GM18499 (cell line): ENCODE results near the gene IFT43.

Experiments
- ATAC-seq: cut with Tn5 transposase; IDR thresholded peaks from one replicate; pipeline ENCODE4 v1.9.1; 2021; ENCODE audit warnings: moderate number of reproducible peaks; ENCODE audit not compliant: insufficient read depth, unreplicated experiment

IFT43 gene

GRCh38 chr14:76101391-76102379 lies 116.1 kb downstream of the IFT43 start:
- ATAC-seq, result no peak

GRCh38 chr14:76104802-76105355 lies 119.3 kb downstream of the IFT43 start:
- ATAC-seq, result no peak

GRCh38 chr14:76106188-76106587 lies 120.6 kb downstream of the IFT43 start:
- ATAC-seq, result no peak

- ATAC-seq, result no peak
These were observed 123.7 kb downstream of the IFT43 start for GRCh38 chr14:76109087-76109880.

- ATAC-seq, result no peak
These were observed 127.5 kb downstream of the IFT43 start for GRCh38 chr14:76112889-76113624.

- no peak for ATAC-seq
These were observed 128.1 kb downstream of the IFT43 start for GRCh38 chr14:76113691-76114090.

- ATAC-seq, result no peak
These were observed 129.5 kb downstream of the IFT43 start for GRCh38 chr14:76115010-76115422.

- ATAC-seq, result no peak
These were observed 132.4 kb downstream of the IFT43 start for GRCh38 chr14:76117789-76118484.

GRCh38 chr14:76118594-76118993 lies 133.0 kb downstream of the IFT43 start:
- ATAC-seq, result no peak

GRCh38 chr14:76121089-76121748 lies 135.7 kb downstream of the IFT43 start:
- ATAC-seq, result no peak

GRCh38 chr14:76123426-76124225 lies 138.1 kb downstream of the IFT43 start:
- no peak for ATAC-seq

GRCh38 chr14:76125511-76125910 lies 139.9 kb downstream of the IFT43 start:
- ATAC-seq, result no peak

- no peak for ATAC-seq
These were observed 140.5 kb downstream of the IFT43 start for GRCh38 chr14:76126076-76126475.

GRCh38 chr14:76129851-76130576 lies 144.5 kb downstream of the IFT43 start:
- ATAC-seq, result no peak

GRCh38 chr14:76131071-76131965 lies 145.8 kb downstream of the IFT43 start:
- ATAC-seq, result no peak

- no peak for ATAC-seq
These were observed 147.5 kb downstream of the IFT43 start for GRCh38 chr14:76133103-76133502.
